Measurements from ENCODE around the gene FAM161B. TPM values are rescaled to one million over a fixed set of nuclear protein-coding genes. Genes with fewer than 3 reads are reported as not detected.

The FAM161B gene
- total and polyA plus RNA-seq, 2 of the 4 experiments (the other 2 are of a cell fraction): 1.9 to 2.5 TPM

DNA sequence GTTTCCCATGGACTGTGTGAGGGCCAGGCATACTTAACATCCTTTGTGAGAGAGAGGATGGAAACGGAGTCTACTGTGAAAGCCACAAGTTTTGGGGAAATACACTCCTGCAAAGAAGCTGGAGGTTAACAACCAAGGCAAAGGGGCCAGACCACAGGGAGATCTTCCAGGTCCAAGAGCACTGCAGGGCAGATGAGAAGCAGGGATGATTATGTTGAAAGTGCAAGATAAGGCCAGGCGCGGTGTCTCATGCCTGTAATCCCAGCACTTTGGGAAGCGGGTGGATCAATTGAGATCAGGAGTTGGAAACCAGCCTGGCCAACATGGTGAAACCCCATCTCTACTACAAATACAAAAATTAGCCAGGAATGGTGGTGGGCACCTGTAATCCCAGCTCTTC is 15.3 kb upstream of the FAM161B start:
- ChIA-PET POLR2A (ENCODE audit: unreplicated experiment) (no interaction called here), CTCF (no interaction called here)
- H3K23ac ChIP-seq (ENCODE audit: low read depth, low read length): no peak overlapping the region
- no peak overlapping the region for H3K27ac ChIP-seq (ENCODE audit: insufficient read depth, low read length)
- in situ Hi-C loops (cut with MboI; ENCODE audit: low sequenced_read_pairs): no loop called here
- no peak overlapping the region for H2AK9ac ChIP-seq (replicated peaks; ENCODE audit: low read depth, low read length, poor library complexity)
- peaks cover 32% of the 10 kb centered on the region for H3K36me3 ChIP-seq (ENCODE audit: control insufficient read depth, insufficient read depth, low read length)
- no peak overlapping the region for H2AK5ac ChIP-seq (ENCODE audit: low read depth, low read length)
- no peak overlapping the region for H2BK5ac ChIP-seq (ENCODE audit: low read depth, low read length, poor library complexity, severe bottlenecking)
- no peak for ATAC-seq (ENCODE audit: low read depth)
- H3K27me3 ChIP-seq (ENCODE audit: control insufficient read depth, insufficient read depth, low read length): no peaks in the 10 kb centered on the region
- no peak overlapping the region for H2BK120ac ChIP-seq (ENCODE audit: low read depth, low read length)
- intact Hi-C loops (cut with micrococcal nuclease): no loop called here
- H3K18ac ChIP-seq (ENCODE audit: low read depth, low read length): no peak overlapping the region
- no peak overlapping the region for H3K4ac ChIP-seq (ENCODE audit: low read depth, low read length)
- H3K9me1 ChIP-seq (ENCODE audit: insufficient read depth, low read length): peaks cover 4% of the 10 kb centered on the region; the same call in 1 of the 2 replicates
- no peak overlapping the region for H4K8ac ChIP-seq (ENCODE audit: low read depth in 2 of 2, low read length in 2 of 2)
- no peaks in the 10 kb centered on the region for H3K9me3 ChIP-seq (ENCODE audit: control insufficient read depth, insufficient read depth, low read length)
- H3K4me3 ChIP-seq (ENCODE audit: insufficient read depth, low read depth, low read length): no peak overlapping the region
- 86% methylated on average over 1 of the region's 4 CpGs; no CpG with 5 or more reads in 1 of the 2 experiments for WGBS, 2 experiments (ENCODE audit: extremely low coverage in 2 of 2, insufficient read length in 1 of 2)
- no peak overlapping the region for H2BK20ac ChIP-seq (ENCODE audit: low read depth, low read length)
- no peak overlapping the region for H4K5ac ChIP-seq (ENCODE audit: low read depth, low read length)
- TF ChIP-seq, protein P1, sequence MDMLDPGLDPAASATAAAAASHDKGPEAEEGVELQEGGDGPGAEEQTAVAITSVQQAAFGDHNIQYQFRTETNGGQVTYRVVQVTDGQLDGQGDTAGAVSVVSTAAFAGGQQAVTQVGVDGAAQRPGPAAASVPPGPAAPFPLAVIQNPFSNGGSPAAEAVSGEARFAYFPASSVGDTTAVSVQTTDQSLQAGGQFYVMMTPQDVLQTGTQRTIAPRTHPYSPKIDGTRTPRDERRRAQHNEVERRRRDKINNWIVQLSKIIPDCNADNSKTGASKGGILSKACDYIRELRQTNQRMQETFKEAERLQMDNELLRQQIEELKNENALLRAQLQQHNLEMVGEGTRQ (IDR thresholded peaks at IDR 0.05; ENCODE audit: low read depth, low read length): no peak
- no peak overlapping the region for H3K4me2 ChIP-seq (ENCODE audit: low read depth, low read length)
- no peaks in the 10 kb centered on the region for H4K20me1 ChIP-seq (ENCODE audit: insufficient read depth, low read length)
- no peak overlapping the region for H3K56ac ChIP-seq (ENCODE audit: extremely low read depth, insufficient read depth, low read length)
- DNase-seq: no peak
- H4K91ac ChIP-seq (ENCODE audit: insufficient read depth, low read depth, low read length): no peak overlapping the region
- H2AFZ ChIP-seq (replicated peaks; ENCODE audit: low read length, poor library complexity): no peak overlapping the region
- no peak overlapping the region for H3K14ac ChIP-seq (replicated peaks; ENCODE audit: low read depth, low read length)
- dilution Hi-C loops (cut with HindIII; ENCODE audit: low sequenced_read_pairs, unreplicated experiment): no loop called here
- H3K4me1 ChIP-seq (ENCODE audit: control insufficient read depth, insufficient read depth, low read length): no peaks in the 10 kb centered on the region
- no peak overlapping the region for H2BK15ac ChIP-seq (ENCODE audit: low read depth, low read length)
- no peak overlapping the region for H3K9ac ChIP-seq (ENCODE audit: low read depth, low read length)
- H3K79me1 ChIP-seq (ENCODE audit: low read depth in 1 of 2, low read length in 2 of 2): no peaks in the 10 kb centered on the region; a peak in 1 of 4 replicates
- no TSS peak for BruUV-seq (replicated peaks)

Measured in IMR-90 (cell line).